Parathyroid adenoma (tissue), 2 donors: Measurements from ENCODE around the gene RCOR1.

Source experiments
- H2AFZ ChIP-seq: fragments of 300-600 bp; sonication (generic); one replicate; pipeline ENCODE4 v1.7.0; 2017; ENCODE audit warnings: antibody characterized with exemption, mild to moderate bottlenecking
- H3K27ac ChIP-seq: fragments of 300-600 bp; sonication (generic); one replicate; pipeline ENCODE4 v1.7.0; 2017
- H3K27me3 ChIP-seq: fragments of 300-600 bp; sonication (generic); one replicate; pipeline ENCODE4 v1.7.0; 2017; ENCODE audit warnings: low read length; ENCODE audit not compliant: control insufficient read depth, insufficient read depth
- H3K36me3 ChIP-seq: fragments of 300-600 bp; sonication (generic); one replicate; pipeline ENCODE4 v1.7.0; 2017; ENCODE audit warnings: low read length; ENCODE audit not compliant: control insufficient read depth, insufficient read depth
- H3K4me1 ChIP-seq: fragments of 300-600 bp; sonication (generic); one replicate; pipeline ENCODE4 v1.7.0; 2017; ENCODE audit warnings: control low read depth
- H3K4me2 ChIP-seq: fragments of 300-600 bp; sonication (generic); one replicate; pipeline ENCODE4 v1.7.0; 2017; ENCODE audit warnings: low read length
- H3K4me3 ChIP-seq: fragments of 300-600 bp; sonication (generic); one replicate; pipeline ENCODE4 v1.7.0; 2017; ENCODE audit warnings: low read depth, low read length
- H3K79me2 ChIP-seq: fragments of 300-600 bp; sonication (generic); one replicate; pipeline ENCODE4 v1.7.0; 2017; ENCODE audit warnings: control low read depth
- H3K9ac ChIP-seq: fragments of 300-600 bp; sonication (generic); one replicate; pipeline ENCODE4 v1.7.0; 2017; ENCODE audit warnings: mild to moderate bottlenecking
- H3K9me3 ChIP-seq: fragments of 300-600 bp; sonication (generic); one replicate; pipeline ENCODE4 v1.7.0; 2017; ENCODE audit warnings: low read length; ENCODE audit not compliant: control insufficient read depth
- CTCF ChIP-seq: fragments of 300-600 bp; sonication (generic); IDR thresholded peaks from one replicate; pipeline ENCODE4 v1.7.0; 2017; ENCODE audit warnings: antibody characterized with exemption, mild to moderate bottlenecking
- donor health status: primary hyperparathyroidism.

RCOR1 gene

GRCh38 chr14:102692334-102692733 lies 99.9 kb downstream of the RCOR1 start:
- Histone ChIP-seq H3K9me3 (no peaks in the 10 kb centered on the region), H3K4me2 (no peak overlapping the region), H2AFZ (no peak overlapping the region), H3K4me3 (no peak overlapping the region), H3K36me3 (no peaks in the 10 kb centered on the region), H3K27ac (no peak overlapping the region), H3K27me3 (no peaks in the 10 kb centered on the region), H3K4me1 (peaks cover 5% of the 10 kb centered on the region), H3K9ac (no peak overlapping the region), H3K79me2 (peaks cover 22% of the 10 kb centered on the region)
- TF ChIP-seq CTCF: no peak

- no peak overlapping the region for H2AFZ ChIP-seq
- no peak for TF ChIP-seq CTCF
- no peaks in the 10 kb centered on the region for H3K36me3 ChIP-seq
- no peak overlapping the region for H3K27ac ChIP-seq
- no peaks in the 10 kb centered on the region for H3K27me3 ChIP-seq
- H3K4me3 ChIP-seq: no peak overlapping the region
- peaks cover 21% of the 10 kb centered on the region for H3K79me2 ChIP-seq
- peaks cover 5% of the 10 kb centered on the region for H3K4me1 ChIP-seq
- H3K4me2 ChIP-seq: no peak overlapping the region
- H3K9me3 ChIP-seq: no peaks in the 10 kb centered on the region
- H3K9ac ChIP-seq: no peak overlapping the region
Observed at GRCh38 chr14:102693006-102693755, 100.7 kb downstream of the RCOR1 start.

GRCh38 chr14:102694530-102695166 lies 102.2 kb downstream of the RCOR1 start:
- H3K36me3 ChIP-seq: no peaks in the 10 kb centered on the region

GRCh38 chr14:102695167-102695555 lies 102.7 kb downstream of the RCOR1 start:
- H3K27me3 ChIP-seq: no peaks in the 10 kb centered on the region
- no peak overlapping the region for H3K4me3 ChIP-seq
- H3K4me2 ChIP-seq: no peak overlapping the region
- H3K79me2 ChIP-seq: peaks cover 16% of the 10 kb centered on the region
- TF ChIP-seq CTCF: no peak
- no peaks in the 10 kb centered on the region for H3K9me3 ChIP-seq
- H3K4me1 ChIP-seq: peaks cover 5% of the 10 kb centered on the region
- no peak overlapping the region for H3K9ac ChIP-seq
- no peak overlapping the region for H3K27ac ChIP-seq
- H3K36me3 ChIP-seq: no peaks in the 10 kb centered on the region
- no peak overlapping the region for H2AFZ ChIP-seq

More at GRCh38 chr14:102694530-102695166, 102.2 kb downstream of the RCOR1 start:
- TF ChIP-seq CTCF: peak; percentile 72
- H3K4me3 ChIP-seq: no peak overlapping the region
- H3K4me1 ChIP-seq: peaks cover 5% of the 10 kb centered on the region
- H3K9me3 ChIP-seq: no peaks in the 10 kb centered on the region
- H3K27me3 ChIP-seq: no peaks in the 10 kb centered on the region
- H2AFZ ChIP-seq: no peak overlapping the region
- H3K4me2 ChIP-seq: no peak overlapping the region
- peaks cover 16% of the 10 kb centered on the region for H3K79me2 ChIP-seq
- no peak overlapping the region for H3K9ac ChIP-seq
- no peak overlapping the region for H3K27ac ChIP-seq
